Daoy (cell line): ENCODE data around the gene TERB2. TPM values are rescaled to one million over a fixed set of nuclear protein-coding genes. Genes with fewer than 3 reads are reported as not detected.
"Not testable (repeated sequence)": the region's sequence is repeated elsewhere in the genome, so short reads cannot be mapped to it uniquely, and the experiment has no call there.

Source experiments
- DNase-seq: peaks from one replicate; pipeline ENCODE4 v3.0.0-alpha.2; 2015; ENCODE audit warnings: low read depth
- total RNA-seq: library from RNA; depleted of rRNA; stranded (reverse); fragments of >200 nt; shearing (Covaris generic); gene quantifications from 2 replicates; pipeline ENCODE4 v1.2.3, GENCODE V29; 2014; rRNA removed

The TERB2 gene, protein sequence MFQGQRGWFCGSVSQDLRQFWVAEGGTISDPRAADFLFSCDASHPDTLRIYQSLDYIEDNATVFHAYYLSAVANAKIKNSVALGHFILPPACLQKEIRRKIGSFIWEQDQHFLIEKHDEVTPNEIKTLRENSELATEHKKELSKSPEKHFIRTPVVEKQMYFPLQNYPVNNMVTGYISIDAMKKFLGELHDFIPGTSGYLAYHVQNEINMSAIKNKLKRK
- not detected in 2 replicates for total RNA-seq

- DNase-seq, result no peak
Measured at GRCh38 chr15:44956388-44956787, at the start of gene TERB2. TSS of gene TERB2 (plus strand) at chr15:44956687. CDS start at chr15:44956719, 32 bp downstream.

GRCh38 chr15:44909423-44909822 is 47.1 kb upstream of the TERB2 start:
- DNase-seq, result no peak

- DNase-seq, result no peak
Measured at GRCh38 chr15:44910981-44911625, 45.4 kb upstream of the TERB2 start.

DNA sequence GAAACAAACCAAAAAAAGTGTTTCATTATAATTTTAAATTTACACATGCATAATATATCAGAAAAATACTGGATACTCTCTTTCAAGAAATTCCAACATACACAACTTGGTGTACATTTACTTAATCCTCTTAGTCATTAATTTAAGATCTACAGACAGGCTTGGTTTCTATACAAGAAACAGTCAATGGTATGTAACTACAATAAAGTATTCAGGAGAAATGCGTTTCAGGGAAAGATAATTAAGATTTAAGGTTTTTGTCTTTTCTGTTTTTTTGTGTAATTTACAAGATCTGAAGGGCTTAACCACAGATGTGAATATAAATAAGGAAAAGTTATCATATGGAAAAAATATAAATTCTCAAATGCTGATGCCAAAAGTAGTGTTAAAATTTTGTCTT is 44.3 kb upstream of the TERB2 start:
- DNase-seq, result not testable (repeated sequence)

- not testable (repeated sequence) for DNase-seq
Measured at GRCh38 chr15:44912974-44913448, 43.5 kb upstream of the TERB2 start.

- no peak for DNase-seq
Measured at GRCh38 chr15:44918136-44918535, 38.4 kb upstream of the TERB2 start.

GRCh38 chr15:44928658-44929057 is 27.8 kb upstream of the TERB2 start:
- DNase-seq, result not testable (repeated sequence)

DNA sequence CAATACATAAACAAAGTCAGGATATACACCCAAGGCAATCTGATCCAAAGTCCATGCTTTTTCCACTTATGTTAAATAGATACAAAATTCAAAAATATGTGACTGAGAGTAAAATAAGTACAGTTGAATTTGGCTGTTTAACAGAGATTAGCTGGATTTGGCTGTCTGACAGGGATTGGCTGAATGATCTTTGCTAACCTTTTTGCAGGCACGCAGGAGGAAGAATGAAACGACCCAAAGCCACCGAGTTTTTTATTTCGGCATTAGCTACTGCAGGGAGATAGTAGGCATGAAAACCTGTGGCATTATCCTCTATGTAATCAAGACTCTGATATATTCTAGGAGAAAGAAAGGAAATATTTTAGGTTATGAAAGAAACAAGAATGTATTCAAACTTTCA is 26.2 kb upstream of the TERB2 start:
- DNase-seq, result not testable (repeated sequence)

GRCh38 chr15:44958302-44958701 is 1.8 kb downstream of the TERB2 start:
- DNase-seq, result not testable (repeated sequence)

DNA sequence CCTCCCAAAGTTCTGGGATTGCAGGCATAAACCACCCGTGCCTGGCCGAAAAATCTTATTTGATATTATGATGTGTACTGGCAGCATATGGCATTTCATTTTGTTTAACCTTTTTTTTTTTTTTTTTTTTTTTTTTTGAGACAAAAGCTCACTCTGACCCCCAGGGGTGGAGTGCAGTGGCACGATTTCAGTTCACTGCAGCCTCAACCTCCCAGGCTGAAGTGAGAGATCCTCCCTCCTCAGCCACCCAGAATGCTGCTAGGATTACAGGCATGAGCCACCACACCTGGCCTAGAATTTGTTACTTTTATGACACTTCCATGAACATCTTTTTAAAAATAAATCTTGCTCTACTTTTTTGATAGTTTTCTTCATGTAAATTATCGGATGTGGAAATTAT is 12.0 kb downstream of the TERB2 start:
- no peak for DNase-seq

- DNase-seq, result no peak
Measured at GRCh38 chr15:44971036-44971435, 14.5 kb downstream of the TERB2 start.

- DNase-seq, result not testable (repeated sequence)
Measured at GRCh38 chr15:44976183-44976582, 19.7 kb downstream of the TERB2 start.

DNA sequence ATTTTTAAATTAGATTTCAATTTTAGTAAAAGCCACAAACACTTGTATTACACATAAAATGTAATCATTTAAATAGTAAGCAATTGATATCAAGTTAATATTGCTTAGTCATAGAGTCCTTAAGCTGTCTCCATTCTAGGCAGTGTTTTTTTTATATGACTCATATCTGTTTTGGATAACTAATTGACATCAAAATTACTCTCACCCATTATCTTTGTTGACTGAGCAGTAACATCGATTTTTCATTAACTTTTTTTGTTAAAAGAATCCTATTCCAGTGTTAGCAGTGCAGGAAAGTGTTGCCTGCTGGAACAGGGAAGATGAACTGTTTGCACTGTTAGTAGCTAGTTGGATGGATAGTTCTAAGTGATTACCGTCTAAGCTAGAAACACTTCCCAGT is 21.3 kb downstream of the TERB2 start:
- DNase-seq, result not testable (repeated sequence)

GRCh38 chr15:44979617-44980339 is 23.3 kb downstream of the TERB2 start:
- not testable (repeated sequence) for DNase-seq

DNA sequence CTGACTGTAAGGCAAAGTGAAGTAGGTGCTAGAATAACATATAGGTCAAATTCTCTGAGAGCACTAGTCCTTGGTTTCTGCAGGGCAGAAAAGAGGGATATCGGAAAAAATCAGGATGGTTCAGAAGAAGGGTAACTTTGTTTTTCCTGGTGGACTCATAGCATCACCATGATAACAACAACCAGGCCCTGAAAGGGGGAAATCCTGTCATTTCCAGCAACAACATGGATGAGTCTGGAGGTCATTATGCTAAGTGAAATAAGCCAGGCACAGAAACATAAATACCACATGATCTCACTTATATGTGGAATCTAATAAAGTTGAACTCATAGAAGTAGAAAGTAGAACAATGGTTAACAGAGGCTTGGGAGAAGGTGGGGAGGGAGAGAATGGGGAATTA is 27.7 kb downstream of the TERB2 start:
- DNase-seq, result not testable (repeated sequence)

DNA sequence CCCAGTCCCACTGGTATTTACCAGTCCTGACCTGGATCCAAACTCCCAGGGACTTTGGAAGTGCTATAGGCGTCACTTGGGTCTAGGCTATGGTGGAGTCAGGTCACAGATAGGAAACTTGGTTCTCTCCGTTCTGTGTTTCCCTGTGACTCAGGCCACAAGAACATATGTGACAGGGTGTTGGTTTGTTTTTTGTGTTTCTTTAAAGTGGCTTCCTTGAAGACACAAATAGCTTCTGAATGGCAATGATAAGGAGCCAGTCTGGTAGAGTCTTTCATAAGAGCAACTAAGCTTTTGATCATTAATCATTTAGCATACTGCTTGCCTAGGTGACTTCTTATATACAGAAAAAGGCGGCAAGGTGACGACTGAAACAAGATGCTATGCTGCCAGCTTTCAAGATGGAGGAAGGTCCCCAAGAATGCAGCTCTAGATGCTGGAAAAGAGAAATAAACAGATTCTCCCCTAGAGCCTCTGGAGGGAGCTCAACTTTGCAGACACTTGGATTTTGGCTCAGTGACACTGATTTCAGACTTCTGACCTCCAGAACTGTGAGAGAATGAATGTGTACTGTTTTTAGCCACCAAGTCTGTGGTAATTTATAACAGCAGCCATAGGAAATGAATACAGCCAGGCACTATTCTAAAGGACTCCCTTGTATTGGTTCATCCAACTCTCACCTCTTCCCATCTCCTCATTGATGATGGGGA is 30.0 kb downstream of the TERB2 start:
- DNase-seq, result not testable (repeated sequence)

DNA sequence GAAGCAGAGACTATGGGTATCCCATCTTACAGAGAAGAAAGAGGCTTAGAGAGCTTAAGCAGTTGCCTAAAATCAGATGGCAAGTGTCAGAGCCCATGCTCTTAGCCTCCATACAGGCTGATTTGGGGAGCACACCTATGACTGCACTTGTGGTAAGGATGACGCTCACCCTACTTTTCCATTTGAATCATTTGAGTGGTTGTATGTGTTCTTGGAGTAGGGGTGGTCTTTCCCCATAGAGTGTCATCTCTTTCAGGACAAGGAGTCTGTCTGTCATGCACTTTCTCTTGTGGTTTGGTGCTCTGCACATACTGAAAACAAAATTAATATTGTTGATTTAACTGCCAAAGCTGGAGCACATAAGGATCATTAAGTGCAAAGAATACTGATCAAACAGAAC is 31.2 kb downstream of the TERB2 start:
- DNase-seq, result not testable (repeated sequence)

- not testable (repeated sequence) for DNase-seq
Measured at GRCh38 chr15:44988184-44988869, 31.8 kb downstream of the TERB2 start.

DNA sequence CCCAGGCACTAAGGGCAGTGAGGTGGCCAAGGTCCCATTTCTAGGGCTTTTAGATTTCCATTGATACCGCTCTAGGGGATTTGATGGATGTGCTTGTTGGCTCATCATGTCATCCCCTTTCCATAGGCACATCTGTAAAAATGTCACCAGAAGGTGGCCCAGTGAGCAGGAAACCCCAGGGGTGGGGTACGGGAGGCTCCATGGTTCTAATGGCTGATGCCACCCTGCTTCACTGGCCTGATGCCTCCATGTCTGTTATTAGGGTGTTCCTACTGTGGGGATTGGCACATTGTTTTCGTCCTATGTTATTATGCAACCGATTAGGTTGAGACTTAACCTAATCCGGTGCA is 32.4 kb downstream of the TERB2 start:
- DNase-seq, result not testable (repeated sequence)

- DNase-seq, result not testable (repeated sequence)
Measured at GRCh38 chr15:44997632-44998031, 41.1 kb downstream of the TERB2 start.

DNA sequence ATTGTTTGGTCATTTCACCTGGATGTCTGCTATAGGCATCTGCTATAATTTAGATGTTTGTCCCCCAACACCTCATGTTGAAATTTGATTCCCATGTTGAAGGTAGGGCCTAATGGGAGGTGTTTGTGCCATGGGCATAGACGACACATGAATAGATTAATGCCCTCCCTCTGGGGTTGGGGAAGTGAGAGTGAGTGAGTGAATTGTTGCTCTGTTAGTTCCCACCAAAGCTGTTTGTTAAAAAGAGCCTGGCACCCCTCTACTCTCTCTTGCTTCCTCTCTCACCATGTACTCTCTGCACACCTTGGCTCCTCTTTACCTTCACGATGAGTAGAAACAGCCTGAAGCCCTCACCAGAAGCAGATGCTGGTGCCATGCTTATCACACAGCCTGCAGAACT is 42.6 kb downstream of the TERB2 start:
- no peak for DNase-seq
